Activated CD4-positive, alpha-beta T cell treated with anti-CD3 and anti-CD28 coated beads for 36 hours (primary cell): ENCODE measurements around the gene MKKS. TPM values are rescaled to one million over a fixed set of nuclear protein-coding genes. Genes with fewer than 3 reads are reported as not detected.

ENCODE experiments used
- ATAC-seq: fragments of 200-7000 bp; cut with Tn5 transposase; one replicate; pipeline ENCODE4 v1.10.0; 2021; ENCODE audit warnings: mild to moderate bottlenecking, moderate library complexity
- CTCF ChIA-PET: fragments of 350-600 bp; sonication (Branson Sonifier 250); formaldehyde crosslinking; loops from one replicate; lab custom pipeline; 2021; ENCODE audit warnings: antibody characterized with exemption; lab: Charles Lee
- POLR2A ChIA-PET: fragments of 350-600 bp; sonication (Branson Sonifier 250); formaldehyde crosslinking; loops from one replicate; lab custom pipeline; 2021; ENCODE audit warnings: antibody characterized with exemption, inconsistent platforms; lab: Charles Lee
- DNase-seq: peaks from one replicate; pipeline ENCODE4 v3.0.0-alpha.2; 2020
- H3K27ac Mint-ChIP-seq: one replicate; pipeline ENCODE4 v1.8.0; 2021; ENCODE audit warnings: mixed read lengths
- H3K27me3 Mint-ChIP-seq: one replicate; pipeline ENCODE4 v1.8.0; 2021; ENCODE audit warnings: mixed read lengths
- H3K36me3 Mint-ChIP-seq: one replicate; pipeline ENCODE4 v1.8.0; 2021; ENCODE audit warnings: low read depth, mixed read lengths
- H3K4me1 Mint-ChIP-seq: one replicate; pipeline ENCODE4 v1.8.0; 2021; ENCODE audit warnings: mixed read lengths
- H3K4me3 Mint-ChIP-seq: one replicate; pipeline ENCODE4 v1.8.0; 2021; ENCODE audit warnings: mild to moderate bottlenecking, moderate library complexity, mixed read lengths
- H3K9me3 Mint-ChIP-seq: one replicate; pipeline ENCODE4 v1.8.0; 2021; ENCODE audit warnings: low read depth, mixed read lengths
- intact Hi-C, 2 experiments: fragments of 100-400 bp; cut with DNase I in 1 of 2; cut with micrococcal nuclease in 1 of 2; formaldehyde crosslinking; loops; one replicate each; pipeline versions ENCODE4 v1.14.2 to v1.15.1; 2022 to 2024; cut with DNase I, micrococcal nuclease
- total RNA-seq, 2 experiments: library from RNA; stranded (reverse); gene quantifications; one replicate each; pipeline ENCODE4 v1.2.3, GENCODE V29; 2021

Gene MKKS
- total RNA-seq, 2 experiments from 2014 or later = 7.4 to 9.5 TPM

- peaks cover 6% of the 10 kb centered on the region for H3K27me3 Mint-ChIP-seq
- H3K36me3 Mint-ChIP-seq = no peaks in the 10 kb centered on the region
- POLR2A ChIA-PET = no interaction called here
- no peaks in the 10 kb centered on the region for H3K9me3 Mint-ChIP-seq
- no peaks in the 10 kb centered on the region for H3K4me1 Mint-ChIP-seq
- DNase-seq (no peak), ATAC-seq (no peak)
- intact Hi-C loops = no loop called here
- no peak overlapping the region for H3K4me3 Mint-ChIP-seq
- CTCF ChIA-PET = no interaction called here
- H3K27ac Mint-ChIP-seq = no peak overlapping the region
Measured at GRCh38 chr20:10388597-10388996, 45.4 kb downstream of the MKKS start.

DNA sequence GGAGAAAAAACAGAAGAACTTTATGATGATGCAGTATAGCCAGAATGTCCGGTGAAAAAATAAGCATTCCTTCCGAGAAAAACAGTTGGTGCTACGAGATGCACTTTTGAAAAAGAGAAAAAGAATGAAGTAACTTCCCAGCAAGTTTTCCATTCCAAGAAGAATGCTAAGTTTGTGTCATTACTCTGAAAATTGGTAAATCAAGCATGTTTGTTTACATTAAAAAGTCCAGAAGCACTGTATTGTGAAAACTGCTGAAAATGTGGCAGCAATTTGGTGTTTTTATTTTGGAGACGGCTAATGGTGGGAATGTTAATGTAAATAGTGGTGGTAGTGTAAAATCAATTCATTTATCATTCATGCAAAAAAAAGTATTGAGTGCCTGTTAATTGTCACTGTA, 46.3 kb downstream of the MKKS start:
- ChIA-PET CTCF (no interaction called here), POLR2A (no interaction called here)
- no peaks in the 10 kb centered on the region for H3K4me1 Mint-ChIP-seq
- H3K27me3 Mint-ChIP-seq = peaks cover 6% of the 10 kb centered on the region
- intact Hi-C loops = no loop called here
- H3K27ac Mint-ChIP-seq = no peak overlapping the region
- no peak overlapping the region for H3K4me3 Mint-ChIP-seq
- ATAC-seq (no peak), DNase-seq (no peak)
- H3K9me3 Mint-ChIP-seq = no peaks in the 10 kb centered on the region
- H3K36me3 Mint-ChIP-seq = no peaks in the 10 kb centered on the region

- CTCF ChIA-PET = interaction anchor here (0.6 to 1.3 kb wide), 2 partner anchors 41 to 57 kb away, joined by 3 to 4 read pairs; no protein-coding TSS in a partner anchor
- H3K36me3 Mint-ChIP-seq = no peaks in the 10 kb centered on the region
- DNase-seq (no peak), ATAC-seq (peak; percentile 49)
- POLR2A ChIA-PET = no interaction called here
- no peak overlapping the region for H3K4me3 Mint-ChIP-seq
- H3K27ac Mint-ChIP-seq = no peak overlapping the region
- H3K9me3 Mint-ChIP-seq = no peaks in the 10 kb centered on the region
- no peaks in the 10 kb centered on the region for H3K4me1 Mint-ChIP-seq
- peaks cover 4% of the 10 kb centered on the region for H3K27me3 Mint-ChIP-seq
- intact Hi-C loops = no loop called here
Measured at GRCh38 chr20:10385850-10386544, 48.0 kb downstream of the MKKS start.

- DNase-seq (no peak), ATAC-seq (no peak)
- H3K4me3 Mint-ChIP-seq = no peak overlapping the region
- no peaks in the 10 kb centered on the region for H3K4me1 Mint-ChIP-seq
- CTCF ChIA-PET = interaction anchor here (0.6 to 1.6 kb wide), 2 partner anchors 291 to 403 kb away, joined by 3 to 4 read pairs; no protein-coding TSS in a partner anchor
- H3K9me3 Mint-ChIP-seq = peaks cover 1% of the 10 kb centered on the region
- POLR2A ChIA-PET = no interaction called here
- no peaks in the 10 kb centered on the region for H3K36me3 Mint-ChIP-seq
- intact Hi-C loops = loop anchor here in 1 of 2 experiments (2.0 kb wide), 1 partner anchor 403 kb away; no protein-coding TSS in a partner anchor
- peaks cover 16% of the 10 kb centered on the region for H3K27me3 Mint-ChIP-seq
- no peak overlapping the region for H3K27ac Mint-ChIP-seq
Measured at GRCh38 chr20:10381477-10381876, 52.5 kb downstream of the MKKS start.

DNA sequence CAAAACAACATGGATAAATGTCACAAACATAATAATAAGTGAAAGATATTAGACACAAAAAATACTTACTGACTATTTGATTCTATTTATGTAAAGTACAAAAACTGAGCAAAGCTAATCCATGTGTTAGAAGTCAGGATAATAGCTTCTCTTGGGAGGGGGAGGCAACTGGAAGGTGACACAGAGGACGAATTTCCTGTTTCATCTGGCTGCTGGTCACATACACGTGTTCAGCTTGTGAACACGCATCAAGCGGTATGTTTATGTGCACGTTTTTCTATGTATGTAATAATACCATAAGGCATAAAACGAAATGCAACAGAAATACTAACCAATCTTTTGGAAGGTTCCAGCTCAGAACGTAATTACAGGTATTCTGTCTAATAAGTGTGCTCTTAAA, 54.3 kb downstream of the MKKS start:
- Mint-ChIP-seq H3K9me3 (peaks cover 7% of the 10 kb centered on the region), H3K27me3 (peaks cover 16% of the 10 kb centered on the region), H3K36me3 (no peaks in the 10 kb centered on the region), H3K27ac (no peak overlapping the region), H3K4me3 (no peak overlapping the region), H3K4me1 (no peaks in the 10 kb centered on the region)
- DNase-seq = no peak
- ATAC-seq = no peak
- ChIA-PET CTCF (interaction anchor here (0.7 kb wide), 1 partner anchor 256 kb away, joined by 4 read pairs; no protein-coding TSS in a partner anchor), POLR2A (no interaction called here)
- intact Hi-C loops = loop anchor here in 1 of 2 experiments (2.0 kb wide), 1 partner anchor 401 kb away; no protein-coding TSS in a partner anchor

DNA sequence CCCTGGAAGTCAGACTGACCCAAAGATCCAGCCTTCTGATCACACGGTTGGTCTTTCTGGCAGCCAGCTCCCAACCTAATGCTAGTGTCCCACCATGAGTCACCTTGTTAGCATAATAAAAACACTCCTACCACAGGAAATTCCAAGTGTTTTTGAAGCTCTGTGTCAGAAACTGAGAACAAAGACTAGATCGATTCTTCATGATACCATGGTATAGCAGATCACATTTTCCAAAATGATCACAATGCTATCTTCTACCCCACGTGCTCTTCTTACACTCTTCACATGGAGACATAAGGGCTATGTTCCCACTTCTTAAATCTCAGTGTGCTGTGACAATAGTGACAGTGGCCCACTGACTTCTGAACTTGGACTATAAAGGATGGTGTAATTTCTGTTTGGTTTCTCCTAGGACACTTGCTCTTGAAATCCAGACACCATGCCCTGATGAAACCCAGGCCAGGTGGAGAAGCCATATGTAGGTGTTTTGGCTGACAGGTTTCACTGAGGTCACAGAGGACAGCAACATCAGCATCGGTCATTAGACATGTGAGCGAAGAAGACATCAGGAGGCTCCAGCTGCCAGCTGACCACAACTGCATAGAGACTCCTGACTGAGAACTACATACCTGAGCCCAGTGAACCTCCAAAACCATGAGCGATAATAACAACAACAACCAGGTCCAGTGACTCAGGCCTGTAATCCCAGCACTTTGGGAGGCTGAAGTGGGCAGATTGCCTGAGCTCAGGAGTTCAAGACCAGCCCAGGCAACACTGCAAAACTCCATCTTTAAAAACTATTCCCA, 57.5 kb downstream of the MKKS start:
- CTCF ChIA-PET = no interaction called here
- H3K27ac Mint-ChIP-seq = no peak overlapping the region

DNA sequence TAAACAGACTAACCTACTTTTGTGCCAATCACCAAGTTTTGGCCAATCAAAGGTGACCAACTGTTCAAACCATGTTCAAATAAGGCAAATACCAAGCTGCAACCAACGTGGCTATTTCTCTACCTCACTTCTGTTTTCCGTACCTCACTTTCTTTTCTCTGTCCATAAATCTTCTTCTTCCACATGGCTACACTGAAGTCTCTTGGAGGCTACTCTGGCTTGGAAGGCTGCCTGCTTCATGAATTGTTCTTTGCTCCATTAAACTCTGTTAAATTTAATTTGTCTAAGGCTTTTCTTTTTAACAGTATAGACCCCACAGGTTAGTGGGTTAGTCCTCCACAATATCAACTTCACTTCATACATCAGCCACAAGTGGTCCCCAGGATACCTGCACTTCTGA, 58.8 kb downstream of the MKKS start:
- no peaks in the 10 kb centered on the region for H3K4me1 Mint-ChIP-seq
- ChIA-PET CTCF (no interaction called here), POLR2A (no interaction called here)
- no peak for DNase-seq
- intact Hi-C loops = no loop called here
- H3K4me3 Mint-ChIP-seq = no peak overlapping the region
- H3K36me3 Mint-ChIP-seq = no peaks in the 10 kb centered on the region
- H3K27ac Mint-ChIP-seq = no peak overlapping the region
- H3K9me3 Mint-ChIP-seq = peaks cover 12% of the 10 kb centered on the region
- H3K27me3 Mint-ChIP-seq = peaks cover 24% of the 10 kb centered on the region
- no peak for ATAC-seq

More for the DNA sequence above, 57.5 kb downstream of the MKKS start:
- ATAC-seq = no peak
- peaks cover 12% of the 10 kb centered on the region for H3K9me3 Mint-ChIP-seq
- intact Hi-C loops = no loop called here
- peaks cover 22% of the 10 kb centered on the region for H3K27me3 Mint-ChIP-seq
- no peak for DNase-seq
- no peak overlapping the region for H3K4me3 Mint-ChIP-seq
- H3K36me3 Mint-ChIP-seq = no peaks in the 10 kb centered on the region
- POLR2A ChIA-PET = no interaction called here
- H3K4me1 Mint-ChIP-seq = no peaks in the 10 kb centered on the region

GRCh38 chr20:10374036-10374435, 60.0 kb downstream of the MKKS start:
- Mint-ChIP-seq H3K27ac (no peak overlapping the region), H3K9me3 (peaks cover 12% of the 10 kb centered on the region), H3K4me3 (no peak overlapping the region), H3K36me3 (no peaks in the 10 kb centered on the region), H3K27me3 (peaks cover 22% of the 10 kb centered on the region), H3K4me1 (no peaks in the 10 kb centered on the region)
- POLR2A ChIA-PET = no interaction called here
- CTCF ChIA-PET = interaction anchor here (0.9 kb wide), 1 partner anchor 58 kb away, joined by 4 read pairs; no protein-coding TSS in a partner anchor
- intact Hi-C loops = no loop called here
- ATAC-seq (no peak), DNase-seq (no peak)

DNA sequence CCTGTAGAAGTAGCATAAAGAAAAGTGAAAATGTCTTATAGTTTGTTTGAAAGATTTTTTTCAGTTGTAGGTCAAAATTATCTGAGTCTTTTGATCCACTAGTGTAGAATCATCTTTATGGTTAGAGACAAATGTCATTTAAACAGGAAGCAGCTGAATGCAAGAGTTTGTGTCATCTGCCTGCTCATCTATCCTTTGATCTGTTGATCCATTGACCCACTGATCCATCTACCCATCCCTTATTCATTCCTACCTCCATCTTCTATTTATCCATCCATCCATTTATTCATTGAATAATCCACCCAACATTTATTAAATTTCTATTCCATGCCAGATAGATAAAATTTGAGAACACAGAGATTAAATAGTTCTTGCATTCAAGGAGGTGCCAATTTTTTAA, 62.6 kb downstream of the MKKS start:
- intact Hi-C loops = no loop called here
- Mint-ChIP-seq H3K36me3 (no peaks in the 10 kb centered on the region), H3K9me3 (peaks cover 11% of the 10 kb centered on the region), H3K4me1 (no peaks in the 10 kb centered on the region), H3K27me3 (peaks cover 19% of the 10 kb centered on the region), H3K27ac (no peak overlapping the region), H3K4me3 (no peak overlapping the region)
- POLR2A ChIA-PET = no interaction called here
- CTCF ChIA-PET = interaction anchor here (0.6 kb wide), 1 partner anchor 36 kb away, joined by 4 read pairs; no protein-coding TSS in a partner anchor
- ATAC-seq = no peak
- DNase-seq = no peak

- Mint-ChIP-seq H3K9me3 (peaks cover 5% of the 10 kb centered on the region), H3K27ac (no peak overlapping the region), H3K4me1 (no peaks in the 10 kb centered on the region), H3K36me3 (no peaks in the 10 kb centered on the region), H3K27me3 (peaks cover 14% of the 10 kb centered on the region), H3K4me3 (no peak overlapping the region)
- ATAC-seq = no peak
- intact Hi-C loops = no loop called here
- ChIA-PET POLR2A (no interaction called here), CTCF (interaction anchor here (0.7 to 1.1 kb wide), 2 partner anchors 10 to 183 kb away, joined by 3 read pairs; no protein-coding TSS in a partner anchor)
- DNase-seq = no peak
Measured at GRCh38 chr20:10370091-10370887, 63.7 kb downstream of the MKKS start.

DNA sequence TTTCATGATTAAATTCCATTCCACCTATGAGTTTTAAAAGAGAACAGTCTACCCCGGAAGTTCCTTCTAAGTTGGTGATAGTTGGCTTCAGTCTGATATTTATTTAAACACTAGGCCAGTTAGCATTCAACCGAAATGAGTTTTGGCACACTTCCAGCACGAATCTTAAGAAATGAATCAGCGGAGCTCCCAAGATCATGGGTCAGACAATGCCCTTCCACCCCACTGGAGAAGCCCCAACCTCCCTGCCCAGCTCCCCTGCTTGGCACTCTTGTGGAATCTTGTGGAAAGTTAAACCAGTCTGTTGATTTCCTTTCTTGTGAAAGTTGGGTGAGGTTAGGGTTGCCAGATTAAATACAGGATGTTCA, 64.3 kb downstream of the MKKS start:
- ChIA-PET CTCF (interaction anchor here (0.7 to 0.9 kb wide), 2 partner anchors 10 to 15 kb away, joined by 3 read pairs; no protein-coding TSS in a partner anchor), POLR2A (no interaction called here)
- H3K4me1 Mint-ChIP-seq = no peaks in the 10 kb centered on the region
- no peak for ATAC-seq
- peaks cover 5% of the 10 kb centered on the region for H3K9me3 Mint-ChIP-seq
- no peak overlapping the region for H3K27ac Mint-ChIP-seq
- peaks cover 18% of the 10 kb centered on the region for H3K27me3 Mint-ChIP-seq
- intact Hi-C loops = no loop called here
- H3K36me3 Mint-ChIP-seq = no peaks in the 10 kb centered on the region
- DNase-seq = no peak
- no peak overlapping the region for H3K4me3 Mint-ChIP-seq
